B cell (primary cell): Measurements from ENCODE around the gene EHD2.

Experiments
- CTCF ChIP-seq: fragments of 200-600 bp; IDR thresholded peaks from one replicate; pipeline ENCODE4 v1.8.0; 2022; ENCODE audit warnings: antibody characterized with exemption, mild to moderate bottlenecking
- EZH2 ChIP-seq: IDR thresholded peaks from 2 replicates; pipeline ENCODE4 v1.6.1; 2012; ENCODE audit warnings: borderline replicate concordance, low read depth, mild to moderate bottlenecking, moderate library complexity, low read length; ENCODE audit not compliant: insufficient read depth, poor library complexity, severe bottlenecking

GRCh38 chr19:47697863-47698609, 15.2 kb upstream of the EHD2 start:
- peak; percentile 84 for TF ChIP-seq CTCF
- TF ChIP-seq EZH2 = no peak
